Activated B cell treated with CpG ODN at 0.5 μM for 24 hours (primary cell): ENCODE data around the gene HEXD. TPM values are rescaled to one million over a fixed set of nuclear protein-coding genes. Genes with fewer than 3 reads are reported as not detected.

ENCODE experiments used
- ATAC-seq: fragments of 200-7000 bp; cut with Tn5 transposase; one replicate; pipeline ENCODE4 v1.10.0; 2021; ENCODE audit warnings: low read depth, mild to moderate bottlenecking, moderate library complexity
- CTCF ChIA-PET: fragments of 350-600 bp; sonication (Branson Sonifier 250); formaldehyde crosslinking; loops from one replicate; lab custom pipeline; 2021; ENCODE audit warnings: antibody characterized with exemption; lab: Charles Lee
- POLR2A ChIA-PET: fragments of 350-600 bp; sonication (Branson Sonifier 250); formaldehyde crosslinking; loops from one replicate; lab custom pipeline; 2021; ENCODE audit warnings: antibody characterized with exemption; lab: Charles Lee
- DNase-seq: peaks from one replicate; pipeline ENCODE4 v3.0.0; 2022
- H3K27ac Mint-ChIP-seq: one replicate; pipeline ENCODE4 v1.8.0; 2020; ENCODE audit warnings: mixed read lengths
- H3K27me3 Mint-ChIP-seq: one replicate; pipeline ENCODE4 v1.8.0; 2021; ENCODE audit warnings: mixed read lengths
- H3K36me3 Mint-ChIP-seq: one replicate; pipeline ENCODE4 v1.8.0; 2021; ENCODE audit warnings: low read depth, mixed read lengths
- H3K4me1 Mint-ChIP-seq: one replicate; pipeline ENCODE4 v1.8.0; 2021; ENCODE audit warnings: mixed read lengths
- H3K4me3 Mint-ChIP-seq: one replicate; pipeline ENCODE4 v1.8.0; 2020; ENCODE audit warnings: mild to moderate bottlenecking, mixed read lengths
- H3K9me3 Mint-ChIP-seq: one replicate; pipeline ENCODE4 v1.8.0; 2020; ENCODE audit warnings: mixed read lengths
- intact Hi-C: fragments of 100-400 bp; cut with micrococcal nuclease; formaldehyde crosslinking; loops from one replicate; pipeline ENCODE4 v1.15.1; 2024
- total RNA-seq: library from RNA; stranded (reverse); gene quantifications from 2 replicates; pipeline ENCODE4 v1.2.3, GENCODE V29; 2022
- TF ChIP-seq, protein P1 (sequence below): fragments of 200-600 bp; IDR thresholded peaks from one replicate; pipeline ENCODE4 v1.8.0; 2022; ENCODE audit warnings: antibody characterized with exemption, mild to moderate bottlenecking

HEXD gene
- total RNA-seq, 1 donor from 2014 or later: 88.8 TPM

DNA sequence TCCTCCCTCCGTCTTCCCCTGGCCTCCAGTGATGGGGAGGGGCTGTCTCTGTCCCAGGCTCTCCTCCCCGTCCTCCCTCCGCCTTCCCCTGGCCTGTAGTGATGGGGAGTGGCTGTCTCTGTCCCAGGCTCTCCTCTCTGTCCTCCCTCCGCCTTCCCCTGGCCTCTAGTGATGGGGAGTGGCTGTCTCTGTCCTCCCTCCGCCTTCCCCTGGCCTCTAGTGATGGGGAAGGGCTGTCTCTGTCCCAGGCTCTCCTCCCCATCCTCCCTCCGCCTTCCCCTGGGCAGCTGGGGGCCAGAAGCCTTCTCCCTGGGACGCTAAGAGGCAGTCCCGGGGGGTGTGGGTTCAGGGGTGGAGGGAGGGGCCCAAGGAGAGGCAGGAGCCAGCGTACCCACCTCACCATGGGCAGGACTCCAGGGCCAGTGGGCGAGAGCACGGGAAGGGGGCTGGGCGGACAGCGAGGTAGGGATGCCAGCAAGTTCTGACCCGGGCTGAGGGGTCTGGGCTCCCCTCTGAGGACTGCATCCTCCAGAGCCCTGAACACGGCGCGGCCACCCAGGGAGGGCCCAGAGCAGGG is 31.8 kb upstream of the HEXD start:
- CTCF ChIA-PET: no interaction called here
- no peak for ATAC-seq
- intact Hi-C loops: no loop called here
- Mint-ChIP-seq H3K9me3 (no peaks in the 10 kb centered on the region), H3K27me3 (peaks cover 6% of the 10 kb centered on the region), H3K27ac (no peak overlapping the region), H3K4me1 (no peaks in the 10 kb centered on the region), H3K36me3 (peaks cover 3% of the 10 kb centered on the region), H3K4me3 (no peak overlapping the region)
- TF ChIP-seq, protein P1, sequence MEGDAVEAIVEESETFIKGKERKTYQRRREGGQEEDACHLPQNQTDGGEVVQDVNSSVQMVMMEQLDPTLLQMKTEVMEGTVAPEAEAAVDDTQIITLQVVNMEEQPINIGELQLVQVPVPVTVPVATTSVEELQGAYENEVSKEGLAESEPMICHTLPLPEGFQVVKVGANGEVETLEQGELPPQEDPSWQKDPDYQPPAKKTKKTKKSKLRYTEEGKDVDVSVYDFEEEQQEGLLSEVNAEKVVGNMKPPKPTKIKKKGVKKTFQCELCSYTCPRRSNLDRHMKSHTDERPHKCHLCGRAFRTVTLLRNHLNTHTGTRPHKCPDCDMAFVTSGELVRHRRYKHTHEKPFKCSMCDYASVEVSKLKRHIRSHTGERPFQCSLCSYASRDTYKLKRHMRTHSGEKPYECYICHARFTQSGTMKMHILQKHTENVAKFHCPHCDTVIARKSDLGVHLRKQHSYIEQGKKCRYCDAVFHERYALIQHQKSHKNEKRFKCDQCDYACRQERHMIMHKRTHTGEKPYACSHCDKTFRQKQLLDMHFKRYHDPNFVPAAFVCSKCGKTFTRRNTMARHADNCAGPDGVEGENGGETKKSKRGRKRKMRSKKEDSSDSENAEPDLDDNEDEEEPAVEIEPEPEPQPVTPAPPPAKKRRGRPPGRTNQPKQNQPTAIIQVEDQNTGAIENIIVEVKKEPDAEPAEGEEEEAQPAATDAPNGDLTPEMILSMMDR: no peak
- no peak for DNase-seq
- POLR2A ChIA-PET: no interaction called here

DNA sequence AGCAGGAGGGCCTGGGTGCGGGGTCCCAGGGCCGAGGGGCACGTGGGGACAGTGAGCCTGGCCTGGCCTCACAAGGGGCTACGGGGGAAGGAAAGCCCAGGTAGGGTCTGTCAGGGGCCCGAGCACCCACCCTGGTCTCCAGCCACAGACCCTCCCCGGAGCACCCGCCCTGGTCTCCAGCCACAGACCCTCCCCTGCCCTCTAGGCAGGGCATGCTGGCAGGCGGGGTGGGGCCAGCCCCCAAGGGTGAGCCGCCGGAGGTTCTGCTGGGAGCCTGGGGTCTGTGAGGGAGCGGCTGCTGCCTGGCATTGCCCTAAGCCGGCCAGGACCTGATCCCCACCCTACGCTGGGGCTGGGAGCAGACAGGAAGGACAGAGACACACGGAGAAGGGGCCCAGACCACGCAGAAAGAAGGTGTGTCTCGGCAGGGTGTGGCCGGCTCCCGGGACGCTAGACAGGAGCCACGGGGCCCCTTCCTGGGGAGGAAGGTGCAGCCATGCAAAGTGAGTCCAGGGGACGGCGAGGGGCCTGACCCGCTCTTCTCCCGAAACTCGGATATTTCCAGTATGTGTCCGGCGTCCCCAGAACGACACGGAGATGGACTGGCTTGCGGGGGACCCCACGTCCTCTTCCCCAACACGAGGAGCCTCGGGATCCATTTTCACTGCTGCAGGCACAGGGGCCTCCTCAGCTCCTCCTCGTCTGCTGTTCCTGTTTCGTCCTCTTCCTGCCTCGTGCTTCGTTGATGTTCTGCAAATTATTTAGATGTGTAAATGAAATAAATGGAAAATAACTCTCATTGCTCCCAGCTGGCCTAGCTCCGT is 31.1 kb upstream of the HEXD start:
- no peak for ATAC-seq
- intact Hi-C loops: no loop called here
- ChIA-PET CTCF (no interaction called here), POLR2A (no interaction called here)
- H3K9me3 Mint-ChIP-seq: no peaks in the 10 kb centered on the region
- DNase-seq: no peak
- no peak overlapping the region for H3K4me3 Mint-ChIP-seq
- peaks cover 4% of the 10 kb centered on the region for H3K36me3 Mint-ChIP-seq
- TF ChIP-seq, protein P1: no peak
- H3K4me1 Mint-ChIP-seq: no peaks in the 10 kb centered on the region
- peaks cover 3% of the 10 kb centered on the region for H3K27me3 Mint-ChIP-seq
- H3K27ac Mint-ChIP-seq: no peak overlapping the region

DNA sequence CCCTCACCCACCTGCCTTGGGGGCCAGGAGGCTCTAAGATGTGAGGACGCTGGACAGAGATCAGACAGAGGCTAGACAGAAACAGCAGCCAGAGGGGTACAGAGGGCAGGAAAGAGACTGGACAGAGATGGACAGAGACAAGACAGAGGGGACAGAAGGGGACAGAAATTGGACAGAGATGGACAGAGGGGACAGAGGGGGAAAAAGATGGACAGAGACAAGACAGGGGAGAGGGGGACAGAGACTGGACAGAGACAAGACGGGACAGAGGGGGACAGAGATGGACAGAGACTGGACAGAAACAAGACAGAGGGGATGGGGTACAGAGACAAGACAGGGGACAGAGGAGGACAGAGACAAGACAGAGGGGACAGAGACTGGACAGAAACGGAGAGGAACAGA is 30.4 kb upstream of the HEXD start:
- Mint-ChIP-seq H3K27ac (no peak overlapping the region), H3K36me3 (peaks cover 10% of the 10 kb centered on the region), H3K9me3 (no peaks in the 10 kb centered on the region), H3K4me3 (no peak overlapping the region), H3K4me1 (no peaks in the 10 kb centered on the region), H3K27me3 (peaks cover 3% of the 10 kb centered on the region)
- no peak for ATAC-seq
- ChIA-PET CTCF (no interaction called here), POLR2A (no interaction called here)
- TF ChIP-seq, protein P1: no peak
- intact Hi-C loops: no loop called here
- DNase-seq: no peak

DNA sequence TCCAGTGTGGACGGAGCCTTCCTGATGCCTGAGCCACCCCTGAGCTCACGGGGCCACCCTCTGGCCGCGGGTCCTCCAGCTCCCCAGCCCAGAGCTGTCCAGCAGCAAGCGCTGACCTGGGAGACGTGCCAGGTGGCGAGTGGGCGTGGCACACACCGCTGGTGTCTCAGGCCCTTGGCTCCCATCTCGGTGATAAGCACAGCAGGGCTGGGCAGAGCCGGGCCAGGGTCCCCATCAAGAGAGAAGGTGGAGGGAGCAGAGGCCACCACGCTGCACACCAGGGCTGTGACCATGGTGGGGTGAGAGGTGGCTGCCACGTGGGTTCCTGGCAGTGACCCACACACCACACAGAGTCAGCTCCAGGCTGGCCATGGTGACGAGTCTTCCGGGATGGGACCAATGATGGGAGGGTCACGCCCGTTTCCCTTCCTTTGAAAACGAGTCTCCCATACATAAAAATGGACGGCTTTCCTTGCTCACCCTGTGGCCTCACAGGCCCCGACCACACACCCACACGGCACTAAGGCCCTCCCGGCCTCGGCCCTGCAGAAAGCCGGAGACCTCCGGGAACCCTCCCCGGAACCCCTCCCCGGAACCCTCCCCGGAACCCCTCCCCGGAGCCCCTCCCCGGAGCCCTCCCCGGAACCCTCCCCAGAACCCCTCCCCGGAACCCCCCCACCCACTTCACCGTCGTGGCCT is 29.8 kb upstream of the HEXD start:
- intact Hi-C loops: no loop called here
- no peaks in the 10 kb centered on the region for H3K4me1 Mint-ChIP-seq
- peaks cover 3% of the 10 kb centered on the region for H3K27me3 Mint-ChIP-seq
- ATAC-seq: no peak
- ChIA-PET CTCF (no interaction called here), POLR2A (no interaction called here)
- no peak for DNase-seq
- no peak overlapping the region for H3K4me3 Mint-ChIP-seq
- TF ChIP-seq, protein P1: no peak
- H3K27ac Mint-ChIP-seq: no peak overlapping the region
- peaks cover 16% of the 10 kb centered on the region for H3K36me3 Mint-ChIP-seq
- no peaks in the 10 kb centered on the region for H3K9me3 Mint-ChIP-seq

DNA sequence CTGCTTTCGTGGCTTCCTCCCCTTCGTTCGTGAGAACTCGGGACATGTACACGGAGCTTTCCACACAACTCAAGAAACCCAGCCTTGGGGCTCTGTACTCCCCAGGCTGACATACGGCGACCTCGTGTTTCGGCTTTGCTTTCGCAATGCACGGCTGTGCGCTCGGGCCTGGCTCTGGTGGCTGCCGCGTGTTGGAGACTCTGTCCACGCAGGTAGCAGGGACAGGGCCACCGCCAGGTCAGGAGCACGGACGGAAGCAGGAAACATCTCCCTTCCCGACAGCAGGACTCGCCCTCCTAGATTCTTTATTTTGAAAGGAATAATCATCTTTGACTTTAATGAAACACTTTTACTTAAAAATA is 29.2 kb upstream of the HEXD start:
- H3K4me3 Mint-ChIP-seq: no peak overlapping the region
- ATAC-seq (no peak), DNase-seq (no peak)
- POLR2A ChIA-PET: no interaction called here
- CTCF ChIA-PET: no interaction called here
- TF ChIP-seq, protein P1: no peak
- no peak overlapping the region for H3K27ac Mint-ChIP-seq
- peaks cover 20% of the 10 kb centered on the region for H3K36me3 Mint-ChIP-seq
- H3K4me1 Mint-ChIP-seq: no peaks in the 10 kb centered on the region
- intact Hi-C loops: no loop called here
- no peaks in the 10 kb centered on the region for H3K9me3 Mint-ChIP-seq
- no peaks in the 10 kb centered on the region for H3K27me3 Mint-ChIP-seq
